HG03060 (cell line): ENCODE data around the gene RNF31.

ENCODE experiments used
- ATAC-seq: cut with Tn5 transposase; IDR thresholded peaks from one replicate; pipeline ENCODE4 v1.9.1; 2021; ENCODE audit warnings: low read depth, moderate number of reproducible peaks; ENCODE audit not compliant: unreplicated experiment

The RNF31 gene

GRCh38 chr14:24136684-24137528 is 10.4 kb upstream of the RNF31 start:
- ATAC-seq, result no peak

- ATAC-seq, result no peak
These were observed 9.5 kb upstream of the RNF31 start for GRCh38 chr14:24137529-24138395.

- no peak for ATAC-seq
These were observed 8.7 kb upstream of the RNF31 start for GRCh38 chr14:24138396-24139271.

- no peak for ATAC-seq
These were observed 7.9 kb upstream of the RNF31 start for GRCh38 chr14:24139272-24139934.

- ATAC-seq, result peak; percentile 85
These were observed 6.0 kb upstream of the RNF31 start, which contains the start of gene EMC9 for GRCh38 chr14:24141097-24141880. EMC9 (minus strand) TSS chr14:24141591; CDS start chr14:24141304, 287 bp downstream.

- ATAC-seq, result no peak
These were observed 3.8 kb upstream of the RNF31 start for GRCh38 chr14:24143511-24143910.

- ATAC-seq, result no peak
These were observed 2.8 kb upstream of the RNF31 start for GRCh38 chr14:24144451-24144850.

- ATAC-seq, result no peak
These were observed 2.1 kb upstream of the RNF31 start for GRCh38 chr14:24145219-24145618.

GRCh38 chr14:24145690-24146452 is 1.4 kb upstream of the RNF31 start:
- ATAC-seq, result no peak

GRCh38 chr14:24146453-24146977 is 783 bp upstream of the RNF31 start, which contains the start of gene PSME2:
PSME2 (minus strand) TSS chr14:24146610; CDS start chr14:24146581, 29 bp downstream.
- peak; percentile 50 for ATAC-seq

- ATAC-seq, result no peak
These were observed 597 bp downstream of the RNF31 start for GRCh38 chr14:24147761-24148428.

GRCh38 chr14:24149302-24149969 is 2.1 kb downstream of the RNF31 start:
- no peak for ATAC-seq

- no peak for ATAC-seq
These were observed 2.8 kb downstream of the RNF31 start for GRCh38 chr14:24150061-24150460.

GRCh38 chr14:24150567-24150966 is 3.3 kb downstream of the RNF31 start:
- ATAC-seq, result no peak

GRCh38 chr14:24150993-24151392 is 3.7 kb downstream of the RNF31 start:
- ATAC-seq, result no peak

GRCh38 chr14:24151404-24152080 is 4.2 kb downstream of the RNF31 start:
- ATAC-seq, result no peak
